GM18867 (cell line): ENCODE data around the gene FZD4.
"Not testable (repeated sequence)": the region's sequence is repeated elsewhere in the genome, so short reads cannot be mapped to it uniquely, and the experiment has no call there.

Experiments used
- ATAC-seq: cut with Tn5 transposase; IDR thresholded peaks from one replicate; pipeline ENCODE4 v1.9.1; 2021; ENCODE audit warnings: mild to moderate bottlenecking, moderate library complexity; ENCODE audit not compliant: unreplicated experiment

The FZD4 gene

DNA sequence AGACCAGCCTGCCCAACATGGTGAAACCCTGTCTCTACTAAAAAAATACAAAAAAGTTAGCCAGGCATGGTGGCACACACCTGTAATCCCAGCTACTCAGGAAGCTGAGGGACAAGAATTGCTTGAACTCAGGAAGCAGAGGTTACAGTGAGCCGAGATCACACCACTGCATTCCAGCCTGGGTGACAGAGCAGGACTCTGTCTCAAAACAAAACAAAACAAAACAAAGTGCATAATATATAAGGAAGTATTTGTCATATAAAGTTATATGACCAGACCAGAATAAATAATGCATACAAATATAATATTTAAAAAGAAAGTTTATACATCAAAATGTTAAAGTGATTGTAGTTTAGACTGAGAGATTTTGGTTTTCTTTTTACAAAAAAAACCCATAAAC lies 39.3 kb downstream of the FZD4 start:
- not testable (repeated sequence) for ATAC-seq

DNA sequence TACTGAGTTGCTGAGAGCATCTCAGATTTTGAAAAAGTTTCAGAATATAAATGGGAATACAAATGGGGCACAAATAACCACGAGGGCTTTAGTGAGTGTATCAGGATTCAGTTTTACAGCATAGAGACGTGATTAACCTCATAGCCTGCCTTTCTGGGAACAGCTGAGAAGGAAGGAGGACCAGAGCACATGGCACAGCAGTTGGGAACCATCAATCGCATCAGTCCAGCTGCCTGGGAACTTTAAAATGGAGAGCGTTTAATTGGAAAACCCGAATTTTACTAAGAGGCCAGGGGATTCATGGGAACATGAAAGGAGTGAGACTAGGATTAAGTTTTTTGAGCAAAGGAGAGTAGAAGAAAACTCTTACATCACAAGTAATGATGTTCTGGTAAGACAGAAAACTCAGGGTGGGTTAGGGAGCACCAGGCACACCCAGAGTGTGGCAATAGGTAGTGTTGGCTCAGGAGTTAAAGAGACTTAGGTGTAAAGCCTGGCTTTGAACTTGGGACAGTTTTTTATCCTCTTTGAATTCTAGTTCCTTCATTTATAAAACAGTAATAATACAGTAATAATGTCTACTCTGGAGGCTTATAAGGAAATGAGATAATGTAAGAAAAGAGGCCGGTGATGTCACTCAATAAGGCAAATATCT lies 40.2 kb downstream of the FZD4 start:
- ATAC-seq: no peak

DNA sequence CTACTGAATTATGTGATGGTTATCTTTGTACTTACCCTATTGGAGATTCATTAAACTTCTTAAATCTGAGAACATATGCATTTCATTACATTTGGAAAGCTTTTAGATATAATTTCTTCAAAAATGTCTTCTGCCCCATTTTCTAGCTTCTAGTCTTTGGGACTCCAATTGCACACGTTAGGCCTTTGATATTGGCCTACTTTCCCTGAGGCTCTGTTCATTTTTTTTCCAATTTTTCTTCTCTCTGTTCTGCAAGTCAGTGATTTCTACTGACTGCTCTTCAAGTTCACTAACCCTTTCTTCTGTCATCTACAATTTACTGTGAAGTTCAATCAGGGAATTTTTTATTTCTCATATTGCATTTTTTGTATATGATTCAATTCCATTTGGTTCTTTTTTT lies 43.0 kb downstream of the FZD4 start:
- no peak for ATAC-seq

DNA sequence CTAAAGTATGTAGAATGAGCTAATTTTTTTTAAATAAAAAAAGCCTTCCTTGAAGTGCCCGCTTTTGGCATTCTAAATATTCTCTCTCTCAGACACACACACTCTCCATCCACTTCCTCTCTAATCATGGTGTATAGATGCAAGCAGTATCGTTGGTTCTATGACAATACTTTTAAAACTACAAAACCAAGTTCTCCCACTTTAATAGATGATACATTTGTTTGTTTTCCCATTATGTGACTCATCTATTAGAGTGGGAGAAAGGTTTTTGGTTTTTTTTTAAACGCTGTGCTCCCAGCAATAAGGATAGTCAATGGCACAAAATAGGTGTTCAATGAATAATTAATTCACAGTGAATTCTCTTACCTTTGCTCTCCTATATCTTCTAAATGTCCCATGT lies 44.6 kb downstream of the FZD4 start:
- ATAC-seq: no peak

DNA sequence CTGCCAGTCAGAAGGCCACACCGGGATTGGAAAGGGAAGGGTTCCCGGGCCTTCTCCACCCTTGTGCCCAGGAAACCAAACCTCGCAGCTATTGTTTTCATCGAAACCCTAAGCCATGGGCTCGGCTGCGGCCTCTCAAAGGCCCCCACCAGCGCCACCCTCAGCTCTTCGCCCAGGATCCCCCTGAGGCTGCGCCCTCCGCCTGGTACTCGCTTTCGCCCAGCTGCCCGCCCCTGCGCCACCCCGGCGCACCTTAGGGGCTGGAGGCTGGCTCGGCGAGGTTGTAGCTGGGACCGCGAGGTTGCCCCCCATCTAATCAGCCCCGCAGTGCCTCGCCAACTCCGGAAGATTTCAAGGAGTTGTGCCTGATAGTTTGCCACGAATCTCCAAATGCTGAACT lies 49.0 kb downstream of the FZD4 start:
- ATAC-seq: no peak

DNA sequence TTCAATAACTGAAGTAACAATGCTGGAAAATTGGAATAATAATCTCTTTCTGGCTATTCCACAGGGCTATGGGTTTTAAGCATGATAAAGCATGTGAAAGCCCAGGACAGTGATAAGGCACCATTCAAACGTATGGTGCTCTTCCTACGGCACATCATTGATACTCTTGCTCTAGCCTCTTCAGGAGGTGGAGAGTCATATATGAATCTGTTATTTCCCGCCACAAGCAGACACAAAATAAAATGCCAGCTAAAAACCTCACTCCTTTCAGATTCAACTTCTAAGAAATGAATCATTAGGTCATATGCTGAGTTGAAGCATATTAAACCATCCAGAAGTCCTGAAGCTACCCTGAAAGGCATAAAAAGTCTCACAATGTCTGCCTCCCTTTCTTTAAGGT lies 49.9 kb downstream of the FZD4 start:
- ATAC-seq: no peak

DNA sequence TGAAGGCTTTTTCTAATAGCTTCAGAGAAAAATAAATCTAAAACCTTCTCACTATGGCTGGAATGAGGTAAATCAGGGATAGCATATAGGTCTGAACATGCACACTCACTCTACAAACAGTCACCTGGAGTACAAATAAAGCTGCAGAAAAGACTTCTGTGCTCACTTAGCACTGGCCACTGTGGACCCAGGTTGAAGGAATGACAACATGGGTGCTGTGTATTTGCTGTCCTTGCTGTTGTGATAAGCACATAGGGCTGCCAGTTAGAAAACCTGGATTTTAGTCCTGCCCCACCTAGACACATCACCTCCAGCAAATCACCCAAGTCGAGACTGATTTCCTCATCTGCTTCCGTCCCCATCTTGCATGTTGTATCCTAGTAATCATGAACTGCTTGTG lies 51.2 kb downstream of the FZD4 start:
- no peak for ATAC-seq

DNA sequence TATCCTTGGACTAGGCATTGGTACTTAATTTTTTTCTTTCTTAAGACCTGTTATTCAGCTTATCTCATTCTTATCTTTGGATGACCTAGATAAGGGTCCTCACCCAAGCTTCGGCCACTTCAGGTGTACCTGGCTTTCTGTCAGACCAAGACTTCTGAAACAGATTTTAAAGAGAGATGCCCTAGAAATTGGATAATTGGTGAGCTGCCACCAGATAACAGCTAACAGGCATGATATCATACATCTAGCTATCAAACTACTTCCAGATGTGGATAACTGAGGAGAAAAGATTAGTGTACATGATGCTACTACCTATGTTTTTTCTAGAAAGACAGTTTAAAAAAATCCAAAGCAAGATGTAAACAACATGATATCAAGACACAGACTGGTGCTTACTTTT lies 52.9 kb downstream of the FZD4 start:
- ATAC-seq: no peak

DNA sequence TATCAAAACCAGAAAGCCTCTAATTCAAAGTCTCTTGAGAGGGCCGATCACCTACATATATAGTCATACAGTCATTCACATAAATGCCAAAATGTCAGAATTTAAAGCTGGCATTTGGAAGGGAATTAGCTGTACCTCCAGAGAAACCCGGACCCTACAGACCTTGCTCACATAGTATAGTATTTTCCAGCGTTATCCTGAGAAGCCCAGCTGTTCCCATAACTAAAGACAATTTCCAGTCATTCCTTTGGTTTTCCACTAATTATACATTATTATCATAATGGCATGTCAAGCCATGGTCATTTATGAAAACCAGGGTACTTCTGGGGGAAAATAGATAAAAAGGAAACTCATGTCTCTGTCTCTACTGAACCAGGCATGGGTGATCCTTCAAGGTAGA lies 53.6 kb downstream of the FZD4 start:
- ATAC-seq: no peak

DNA sequence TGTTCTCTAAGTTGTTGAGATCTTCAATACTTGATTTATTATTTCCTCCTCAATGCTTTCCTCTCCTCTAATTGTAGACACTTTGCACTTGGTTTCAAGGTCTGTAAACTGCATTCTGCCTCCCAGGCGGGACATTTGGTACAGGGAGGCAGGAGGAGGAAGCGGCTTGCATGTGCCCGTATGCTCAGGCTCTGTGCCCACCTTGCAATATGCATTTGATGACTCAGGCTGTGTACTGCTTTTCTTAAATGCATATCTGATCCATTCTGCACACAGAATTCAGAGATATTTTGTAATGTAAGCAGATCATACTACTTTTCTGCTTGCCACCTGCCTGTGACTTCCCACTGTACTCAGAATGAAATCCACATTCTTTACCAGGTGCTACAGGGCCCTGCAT lies 55.0 kb downstream of the FZD4 start:
- no peak for ATAC-seq

DNA sequence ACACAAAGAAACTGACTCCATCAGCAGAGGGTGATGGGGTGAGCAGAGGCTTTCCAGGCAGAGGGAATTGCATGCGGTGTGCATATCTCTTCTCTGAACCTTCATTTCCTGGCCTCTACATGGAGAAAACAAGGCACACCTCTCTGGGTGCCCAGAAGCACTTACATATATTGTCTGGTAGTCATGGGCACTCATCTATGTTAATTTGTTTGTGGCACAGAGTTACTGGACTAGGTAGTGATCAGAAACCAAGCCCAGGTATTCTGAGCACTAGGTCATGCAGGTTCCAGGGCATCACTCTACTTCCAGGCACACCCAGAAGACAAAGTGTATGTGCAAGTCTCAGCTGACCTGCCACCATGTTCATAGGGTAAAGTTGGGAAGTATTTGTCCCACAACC lies 56.5 kb downstream of the FZD4 start:
- no peak for ATAC-seq

DNA sequence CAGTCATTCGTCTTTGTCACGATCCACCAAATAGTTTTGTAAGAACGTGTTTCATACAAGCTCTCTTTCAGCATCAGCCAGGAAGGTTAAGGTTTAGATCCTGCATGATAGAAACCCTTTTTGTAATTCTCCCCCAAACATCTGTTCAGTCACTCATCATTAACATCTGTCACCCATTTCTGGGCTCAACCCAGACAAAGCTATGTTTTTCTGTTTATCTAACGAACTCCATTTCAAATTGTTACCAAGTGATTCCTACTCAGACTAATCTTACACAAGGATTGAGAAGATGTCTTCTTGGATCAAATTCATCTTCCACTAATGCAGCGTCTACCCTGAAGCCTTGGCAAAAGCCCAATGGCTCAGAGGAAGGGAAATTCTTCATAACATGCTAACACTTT lies 58.8 kb downstream of the FZD4 start:
- ATAC-seq: no peak
